Common myeloid progenitor, CD34-positive (primary cell): Measurements from ENCODE around the gene PGS1.

Source experiments
- CTCF ChIA-PET: fragments of 350-600 bp; sonication (Branson Sonifier 250); formaldehyde crosslinking; loops from one replicate; lab custom pipeline; 2021; ENCODE audit warnings: antibody characterized with exemption; lab: Charles Lee
- POLR2A ChIA-PET: fragments of 350-600 bp; sonication (Branson Sonifier 250); formaldehyde crosslinking; loops from one replicate; lab custom pipeline; 2021; ENCODE audit warnings: antibody characterized with exemption; lab: Charles Lee
- DNase-seq, 3 donors: peaks; one replicate each; pipeline versions ENCODE4 v3.0.0 to v3.0.0-alpha.2; 2013
- H3K27ac ChIP-seq, 2 experiments: 1 replicate in 1 of 2; 2 replicates in 1 of 2; pipeline ENCODE4 v1.7.0; 2013; ENCODE audit warnings: inconsistent platforms in 2 of 2, low read length in 2 of 2, mild to moderate bottlenecking in 2 of 2, low read depth in 1 of 2, moderate library complexity in 1 of 2; ENCODE audit not compliant: severe bottlenecking in 2 of 2, insufficient read depth in 1 of 2, poor library complexity in 1 of 2
- H3K27me3 ChIP-seq, 5 experiments: replicated peaks in 2 of 5; 1 replicate in 3 of 5; 2 replicates in 2 of 5; pipeline versions ENCODE4 v1.6.1 to v1.7.0; 2013; ENCODE audit warnings: low read length in 4 of 5, mild to moderate bottlenecking in 2 of 5, moderate library complexity in 2 of 5, inconsistent platforms in 1 of 5; ENCODE audit not compliant: insufficient read depth in 5 of 5, control insufficient read depth in 4 of 5
- H3K36me3 ChIP-seq, 4 experiments: 1 replicate in 2 of 4; 2 replicates in 2 of 4; pipeline versions ENCODE4 v1.6.1 to v1.7.0; 2013; ENCODE audit warnings: low read length in 3 of 4, control low read depth in 1 of 4, mild to moderate bottlenecking in 1 of 4; ENCODE audit not compliant: control insufficient read depth in 4 of 4, insufficient read depth in 4 of 4
- H3K4me1 ChIP-seq, 4 experiments: 1 replicate in 3 of 4; 2 replicates in 1 of 4; pipeline versions ENCODE4 v1.6.1 to v1.7.1; 2013; ENCODE audit warnings: low read length in 3 of 4, mild to moderate bottlenecking in 3 of 4, control low read depth in 1 of 4, inconsistent platforms in 1 of 4, moderate library complexity in 1 of 4; ENCODE audit not compliant: control insufficient read depth in 4 of 4, insufficient read depth in 4 of 4; ENCODE audit errors: control extremely low read depth in 1 of 4
- H3K4me3 ChIP-seq, 7 experiments: 1 replicate in 4 of 7; 2 replicates in 3 of 7; pipeline versions ENCODE4 v1.5.1 to v1.7.0; 2013; ENCODE audit warnings: mild to moderate bottlenecking in 7 of 7, low read length in 6 of 7, moderate library complexity in 6 of 7, inconsistent platforms in 2 of 7, low read depth in 2 of 7, control low read depth in 1 of 7; ENCODE audit not compliant: insufficient read depth in 4 of 7, control insufficient read depth in 1 of 7; ENCODE audit errors: extremely low read depth in 1 of 7
- H3K9me3 ChIP-seq, 5 experiments: 1 replicate in 4 of 5; 2 replicates in 1 of 5; pipeline versions ENCODE4 v1.6.1 to v1.7.1; 2013; ENCODE audit warnings: low read length in 4 of 5, mild to moderate bottlenecking in 2 of 5, inconsistent platforms in 1 of 5, low read depth in 1 of 5, moderate library complexity in 1 of 5; ENCODE audit not compliant: control insufficient read depth in 4 of 5, insufficient read depth in 2 of 5; ENCODE audit errors: control extremely low read depth in 1 of 5
- WGBS: methylation state at CpG from one replicate; pipeline ENCODE4 v1.1.5; 2013; ENCODE audit not compliant: insufficient coverage; 5-methylcytosine and 5-hydroxymethylcytosine counted together

Gene PGS1

GRCh38 chr17:78429618-78429995 lies 51.2 kb downstream of the PGS1 start:
- peaks cover 5 to 54% (median 42%) of the 10 kb centered on the region in 4 experiments for H3K36me3 ChIP-seq
- no peak overlapping the region for H3K4me3 ChIP-seq
- no peak overlapping the region for H3K27ac ChIP-seq
- CTCF ChIA-PET = interaction anchor here (2.5 kb wide), 1 partner anchor 8 kb away, joined by 10 read pairs; no protein-coding TSS in a partner anchor
- WGBS = 87% methylated on average over 10 of the region's 10 CpGs
- DNase-seq = no peak
- no peaks in the 10 kb centered on the region for H3K27me3 ChIP-seq
- POLR2A ChIA-PET = no interaction called here
- H3K9me3 ChIP-seq = no peaks in the 10 kb centered on the region
- H3K4me1 ChIP-seq = peaks cover 0 to 3% (median 0%) of the 10 kb centered on the region in 4 experiments

GRCh38 chr17:78430892-78431691 lies 52.6 kb downstream of the PGS1 start:
- Histone ChIP-seq H3K36me3 (peaks cover 5 to 39% (median 31%) of the 10 kb centered on the region in 4 experiments), H3K27me3 (no peaks in the 10 kb centered on the region), H3K27ac (no peak overlapping the region), H3K9me3 (no peaks in the 10 kb centered on the region), H3K4me1 (peaks cover 0 to 3% (median 0%) of the 10 kb centered on the region in 4 experiments), H3K4me3 (no peak overlapping the region)
- no peak for DNase-seq
- CTCF ChIA-PET = interaction anchor here (1.9 to 2.5 kb wide), 2 partner anchors 9 to 14 kb away, joined by 6 to 10 read pairs; no protein-coding TSS in a partner anchor
- POLR2A ChIA-PET = no interaction called here
- 78% methylated on average over 15 of the region's 20 CpGs for WGBS

- H3K4me3 ChIP-seq = no peak overlapping the region
- 95% methylated on average over 11 of the region's 11 CpGs for WGBS
- ChIA-PET CTCF (interaction anchor here (1.9 to 2.5 kb wide), 2 partner anchors 10 to 13 kb away, joined by 6 to 10 read pairs; no protein-coding TSS in a partner anchor), POLR2A (no interaction called here)
- peaks cover 5 to 34% (median 29%) of the 10 kb centered on the region in 4 experiments for H3K36me3 ChIP-seq
- H3K27ac ChIP-seq = no peak overlapping the region
- no peaks in the 10 kb centered on the region for H3K27me3 ChIP-seq
- DNase-seq = no peak
- H3K9me3 ChIP-seq = no peaks in the 10 kb centered on the region
- peaks cover 0 to 3% (median 0%) of the 10 kb centered on the region in 4 experiments for H3K4me1 ChIP-seq
Observed at GRCh38 chr17:78431692-78431958, 53.2 kb downstream of the PGS1 start.

GRCh38 chr17:78432226-78433012 lies 54.0 kb downstream of the PGS1 start:
- Histone ChIP-seq H3K27me3 (no peaks in the 10 kb centered on the region), H3K36me3 (peaks cover 5 to 26% (median 22%) of the 10 kb centered on the region in 4 experiments), H3K9me3 (no peaks in the 10 kb centered on the region), H3K4me1 (peaks cover 0 to 3% (median 0%) of the 10 kb centered on the region in 4 experiments), H3K4me3 (no peak overlapping the region), H3K27ac (no peak overlapping the region)
- WGBS = 93% methylated on average over 13 of the region's 21 CpGs
- no peak for DNase-seq
- POLR2A ChIA-PET = no interaction called here
- CTCF ChIA-PET = interaction anchor here (1.0 to 2.5 kb wide), 3 partner anchors 10 to 181 kb away, joined by 3 to 10 read pairs (median 6); no protein-coding TSS in a partner anchor

- POLR2A ChIA-PET = no interaction called here
Observed at GRCh38 chr17:78433013-78433727, 54.7 kb downstream of the PGS1 start.

GRCh38 chr17:78433780-78434335 lies 55.4 kb downstream of the PGS1 start:
- H3K27me3 ChIP-seq = peaks cover 0 to 4% (median 0%) of the 10 kb centered on the region in 5 experiments
- POLR2A ChIA-PET = no interaction called here
- H3K4me1 ChIP-seq = peaks cover 0 to 3% (median 0%) of the 10 kb centered on the region in 4 experiments
- no peak overlapping the region for H3K4me3 ChIP-seq
- no peak for DNase-seq
- H3K36me3 ChIP-seq = peaks cover 5 to 14% (median 11%) of the 10 kb centered on the region in 4 experiments
- no peak overlapping the region for H3K27ac ChIP-seq
- H3K9me3 ChIP-seq = no peaks in the 10 kb centered on the region
- CTCF ChIA-PET = no interaction called here
- WGBS = 93% methylated on average over 11 of the region's 13 CpGs

More at GRCh38 chr17:78433013-78433727, 54.7 kb downstream of the PGS1 start:
- Histone ChIP-seq H3K4me1 (peaks cover 0 to 3% (median 0%) of the 10 kb centered on the region in 4 experiments), H3K27ac (no peak overlapping the region), H3K27me3 (peaks cover 0 to 4% (median 0%) of the 10 kb centered on the region in 5 experiments), H3K36me3 (peaks cover 5 to 21% (median 17%) of the 10 kb centered on the region in 4 experiments), H3K9me3 (no peaks in the 10 kb centered on the region), H3K4me3 (no peak overlapping the region)
- DNase-seq = no peak
- CTCF ChIA-PET = interaction anchor here (1.0 kb wide), 1 partner anchor 182 kb away, joined by 3 read pairs; no protein-coding TSS in a partner anchor
- WGBS = 85% methylated on average over 16 of the region's 20 CpGs
